Stomach (tissue), 4 donors: ENCODE data around the gene STARD5.

Experiments
- CTCF ChIP-seq, 7 experiments: fragments of 450-650 bp in 4 of 7; fragments of 200-600 bp in 3 of 7; sonication (generic) in 3 of 7; IDR thresholded peaks; one replicate each; pipeline ENCODE4 v1.5.1; 2016 to 2019; ENCODE audit warnings: antibody characterized with exemption in 7 of 7, control low read depth in 2 of 7, mild to moderate bottlenecking in 1 of 7
- EP300 ChIP-seq: sonication (generic); formaldehyde crosslinking; IDR thresholded peaks from one replicate; pipeline ENCODE4 v1.6.1; 2017; ENCODE audit warnings: antibody characterized with exemption
- POLR2A ChIP-seq, 4 donors: fragments of 450-650 bp; IDR thresholded peaks; one replicate each; pipeline ENCODE4 v1.6.1; 2016; ENCODE audit warnings: antibody characterized with exemption in 4 of 4, control low read depth in 2 of 4, mild to moderate bottlenecking in 1 of 4, moderate library complexity in 1 of 4
- POLR2AphosphoS5 ChIP-seq, 3 donors: sonication (generic); formaldehyde crosslinking; IDR thresholded peaks; one replicate each; pipeline ENCODE4 v1.6.1; 2016; ENCODE audit warnings: antibody characterized with exemption in 3 of 3

DNA sequence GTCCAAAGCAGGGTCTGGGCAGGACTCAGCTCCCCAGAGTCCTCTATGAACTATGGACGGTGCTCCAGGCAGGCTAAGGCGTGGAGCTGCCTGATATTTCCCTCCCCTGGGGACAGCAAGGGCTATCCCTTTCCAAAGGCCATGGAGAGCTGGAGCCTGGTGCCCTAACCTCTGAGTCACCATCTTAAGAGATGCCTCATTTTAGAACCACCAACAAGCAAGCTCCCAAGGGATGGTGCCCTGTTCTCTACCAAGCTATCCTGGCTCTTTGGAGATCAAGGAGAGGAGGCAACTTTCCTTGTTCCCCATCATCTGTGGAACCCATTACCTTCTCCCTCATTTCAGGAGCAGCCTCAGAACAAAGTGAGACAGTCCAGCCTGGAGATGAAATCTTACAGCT is 15.7 kb downstream of the STARD5 start:
- TF ChIP-seq POLR2AphosphoS5 (IDR thresholded peaks at IDR 0.05) (no peak), CTCF (IDR thresholded peaks at IDR 0.05) (no peak), POLR2A (IDR thresholded peaks at IDR 0.05) (no peak), EP300 (no peak)
